HG02970 (cell line): ENCODE results near the gene OR6C2.
"Not testable (repeated sequence)": the region's sequence is repeated elsewhere in the genome, so short reads cannot be mapped to it uniquely, and the experiment has no call there.

Source experiments
- ATAC-seq: cut with Tn5 transposase; IDR thresholded peaks from one replicate; pipeline ENCODE4 v1.9.1; 2021; ENCODE audit warnings: mild to moderate bottlenecking, moderate library complexity, moderate number of reproducible peaks; ENCODE audit not compliant: unreplicated experiment, low FRiP score

The OR6C2 gene

GRCh38 chr12:55443776-55444175 lies at the start of gene OR6C2:
Gene OR6C2 (plus strand): TSS chr12:55444076. CDS start chr12:55452214, 8,138 bp downstream.
- no peak for ATAC-seq

- no peak for ATAC-seq
Observed at GRCh38 chr12:55396326-55396725, 47.5 kb upstream of the OR6C2 start.

- no peak for ATAC-seq
Observed at GRCh38 chr12:55400229-55400628, 43.6 kb upstream of the OR6C2 start, which contains the start of gene OR6C65. Gene OR6C65 (plus strand): TSS chr12:55400529. CDS start chr12:55400529, 0 bp downstream.

- ATAC-seq: no peak
Observed at GRCh38 chr12:55407866-55408265, 36.0 kb upstream of the OR6C2 start.

- not testable (repeated sequence) for ATAC-seq
Observed at GRCh38 chr12:55409133-55409532, 34.7 kb upstream of the OR6C2 start.

- ATAC-seq: not testable (repeated sequence)
Observed at GRCh38 chr12:55412138-55412537, 31.7 kb upstream of the OR6C2 start.

- not testable (repeated sequence) for ATAC-seq
Observed at GRCh38 chr12:55413498-55414388, 30.1 kb upstream of the OR6C2 start.

- not testable (repeated sequence) for ATAC-seq
Observed at GRCh38 chr12:55414396-55414823, 29.5 kb upstream of the OR6C2 start.

GRCh38 chr12:55414889-55415288 lies 29.0 kb upstream of the OR6C2 start:
- not testable (repeated sequence) for ATAC-seq

GRCh38 chr12:55416961-55417360 lies 26.9 kb upstream of the OR6C2 start:
- ATAC-seq: no peak

GRCh38 chr12:55420307-55420962 lies 23.4 kb upstream of the OR6C2 start:
- no peak for ATAC-seq

GRCh38 chr12:55425954-55426353 lies 17.9 kb upstream of the OR6C2 start, which contains the start of gene OR6C76:
Gene OR6C76 (plus strand): TSS chr12:55426254. CDS start chr12:55426254, 0 bp downstream.
- no peak for ATAC-seq

- no peak for ATAC-seq
Observed at GRCh38 chr12:55428331-55429243, 15.3 kb upstream of the OR6C2 start.

GRCh38 chr12:55441233-55441632 lies 2.6 kb upstream of the OR6C2 start:
- not testable (repeated sequence) for ATAC-seq

- ATAC-seq: no peak
Observed at GRCh38 chr12:55445357-55445756, 1.5 kb downstream of the OR6C2 start.

GRCh38 chr12:55446326-55446725 lies 2.5 kb downstream of the OR6C2 start:
- ATAC-seq: no peak

- ATAC-seq: no peak
Observed at GRCh38 chr12:55448825-55449224, 4.9 kb downstream of the OR6C2 start.

- not testable (repeated sequence) for ATAC-seq
Observed at GRCh38 chr12:55464926-55465325, 21.1 kb downstream of the OR6C2 start.

GRCh38 chr12:55467836-55468235 lies 24.0 kb downstream of the OR6C2 start:
- ATAC-seq: no peak

- no peak for ATAC-seq
Observed at GRCh38 chr12:55469291-55469690, 25.4 kb downstream of the OR6C2 start.
